SU-DHL-6 (cell line): ENCODE measurements around the gene CST3.

Experiments
- H2AFZ ChIP-seq: fragments of 200-600 bp; sonication (generic); 2 replicates; pipeline ENCODE4 v1.6.1; 2014; ENCODE audit warnings: low read depth, mild to moderate bottlenecking, moderate library complexity, mixed read lengths, antibody characterized with exemption, low read length; ENCODE audit not compliant: severe bottlenecking
- H3F3A ChIP-seq: fragments of 200-600 bp; shearing (Covaris generic); 2 replicates; pipeline ENCODE4 v1.6.0; 2016; ENCODE audit warnings: antibody characterized with exemption, mild to moderate bottlenecking; ENCODE audit not compliant: insufficient read depth
- H3K27ac ChIP-seq: fragments of 200-600 bp; sonication (generic); 2 replicates; pipeline ENCODE4 v1.5.1; 2016; ENCODE audit warnings: low read depth, mild to moderate bottlenecking, low read length, moderate library complexity, mixed read lengths
- H3K27me3 ChIP-seq: fragments of 200-600 bp; sonication (generic), shearing (Covaris generic); 2 replicates; pipeline ENCODE4 v1.6.0; 2014; ENCODE audit warnings: mild to moderate bottlenecking, low read length
- H3K36me3 ChIP-seq: fragments of 200-600 bp; sonication (generic); 2 replicates; pipeline ENCODE4 v1.6.1; 2014; ENCODE audit warnings: mild to moderate bottlenecking, low read length, mixed read lengths
- H3K4me2 ChIP-seq: fragments of 300-600, 200-600 bp; shearing (Covaris generic), sonication (generic); 2 replicates; pipeline ENCODE4 v1.6.0; 2014; ENCODE audit warnings: low read length, low read depth, mild to moderate bottlenecking; ENCODE audit not compliant: poor library complexity, severe bottlenecking
- H3K4me3 ChIP-seq: fragments of 200-600 bp; sonication (generic); 2 replicates; pipeline ENCODE4 v1.5.1; 2014; ENCODE audit warnings: antibody characterized with exemption, low read length, mild to moderate bottlenecking, mixed read lengths; ENCODE audit not compliant: insufficient read depth, poor library complexity, severe bottlenecking
- H3K79me2 ChIP-seq: fragments of 200-600 bp; sonication (generic); 2 replicates; pipeline ENCODE4 v1.6.1; 2014; ENCODE audit warnings: mild to moderate bottlenecking, low read length, moderate library complexity; ENCODE audit not compliant: insufficient read depth
- H3K9ac ChIP-seq: fragments of 200-600 bp; sonication (generic); 2 replicates; pipeline ENCODE4 v1.7.0; 2014; ENCODE audit warnings: mild to moderate bottlenecking, low read length
- H3K9me2 ChIP-seq: fragments of 200-600 bp; sonication (generic); replicated peaks from 2 replicates; pipeline ENCODE4 v1.6.1; 2014; ENCODE audit warnings: low read length; ENCODE audit not compliant: insufficient read depth
- H3K9me3 ChIP-seq: fragments of 200-600 bp; sonication (generic); 2 replicates; pipeline ENCODE4 v1.6.1; 2014; ENCODE audit warnings: low read length, mixed read lengths; ENCODE audit not compliant: insufficient read depth
- H4K20me1 ChIP-seq: fragments of 200-600 bp; sonication (generic); 2 replicates; pipeline ENCODE4 v1.6.1; 2014; ENCODE audit warnings: low read depth, mild to moderate bottlenecking, antibody characterized with exemption, low read length, moderate library complexity, mixed read lengths
- EZH2phosphoT487 ChIP-seq: fragments of 200-600 bp; sonication (generic), shearing (Covaris generic); conservative IDR thresholded peaks from 2 replicates; pipeline ENCODE4 v1.6.1; 2018; ENCODE audit warnings: mild to moderate bottlenecking, antibody characterized with exemption, low read length, moderate library complexity, mixed read lengths
- TF ChIP-seq, protein P1 (sequence below): fragments of 200-600 bp; sonication (generic); IDR thresholded peaks from one replicate; pipeline ENCODE4 v1.5.1; 2017; ENCODE audit warnings: antibody characterized with exemption, mild to moderate bottlenecking, low read length, moderate library complexity; ENCODE audit not compliant: insufficient read depth, poor library complexity, severe bottlenecking

Gene CST3

DNA sequence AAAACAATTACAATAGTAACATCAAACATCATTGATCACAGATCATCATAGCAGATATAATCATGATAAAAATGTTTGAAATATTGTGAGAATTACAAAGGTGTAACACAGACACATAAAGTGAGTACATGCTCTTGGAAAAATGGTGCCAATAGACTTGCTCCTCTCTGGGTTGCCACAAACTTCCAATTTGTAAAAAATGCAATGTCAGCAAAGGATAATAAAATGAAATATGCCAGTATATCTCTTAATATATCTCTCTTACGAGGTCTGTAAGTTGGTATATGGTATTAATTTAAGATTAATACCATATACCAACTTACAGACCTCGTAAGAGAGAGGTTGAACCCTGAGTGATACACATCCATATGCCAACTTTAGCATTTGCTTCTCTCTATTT lies 13.4 kb upstream of the CST3 start:
- TF ChIP-seq EZH2phosphoT487: no peak
- TF ChIP-seq, protein P1, sequence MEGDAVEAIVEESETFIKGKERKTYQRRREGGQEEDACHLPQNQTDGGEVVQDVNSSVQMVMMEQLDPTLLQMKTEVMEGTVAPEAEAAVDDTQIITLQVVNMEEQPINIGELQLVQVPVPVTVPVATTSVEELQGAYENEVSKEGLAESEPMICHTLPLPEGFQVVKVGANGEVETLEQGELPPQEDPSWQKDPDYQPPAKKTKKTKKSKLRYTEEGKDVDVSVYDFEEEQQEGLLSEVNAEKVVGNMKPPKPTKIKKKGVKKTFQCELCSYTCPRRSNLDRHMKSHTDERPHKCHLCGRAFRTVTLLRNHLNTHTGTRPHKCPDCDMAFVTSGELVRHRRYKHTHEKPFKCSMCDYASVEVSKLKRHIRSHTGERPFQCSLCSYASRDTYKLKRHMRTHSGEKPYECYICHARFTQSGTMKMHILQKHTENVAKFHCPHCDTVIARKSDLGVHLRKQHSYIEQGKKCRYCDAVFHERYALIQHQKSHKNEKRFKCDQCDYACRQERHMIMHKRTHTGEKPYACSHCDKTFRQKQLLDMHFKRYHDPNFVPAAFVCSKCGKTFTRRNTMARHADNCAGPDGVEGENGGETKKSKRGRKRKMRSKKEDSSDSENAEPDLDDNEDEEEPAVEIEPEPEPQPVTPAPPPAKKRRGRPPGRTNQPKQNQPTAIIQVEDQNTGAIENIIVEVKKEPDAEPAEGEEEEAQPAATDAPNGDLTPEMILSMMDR: no peak
- H3K27ac ChIP-seq: no peak overlapping the region
- H2AFZ ChIP-seq: no peak overlapping the region
- H3K4me3 ChIP-seq: no peak overlapping the region
- H4K20me1 ChIP-seq: no peaks in the 10 kb centered on the region
- no peak overlapping the region for H3K9ac ChIP-seq
- H3K4me2 ChIP-seq: no peak overlapping the region
- H3K27me3 ChIP-seq: no peaks in the 10 kb centered on the region
- H3K9me2 ChIP-seq: no peaks in the 10 kb centered on the region
- H3K36me3 ChIP-seq: no peaks in the 10 kb centered on the region
- H3F3A ChIP-seq: no peaks in the 10 kb centered on the region
- H3K9me3 ChIP-seq: no peaks in the 10 kb centered on the region
- H3K79me2 ChIP-seq: no peaks in the 10 kb centered on the region

DNA sequence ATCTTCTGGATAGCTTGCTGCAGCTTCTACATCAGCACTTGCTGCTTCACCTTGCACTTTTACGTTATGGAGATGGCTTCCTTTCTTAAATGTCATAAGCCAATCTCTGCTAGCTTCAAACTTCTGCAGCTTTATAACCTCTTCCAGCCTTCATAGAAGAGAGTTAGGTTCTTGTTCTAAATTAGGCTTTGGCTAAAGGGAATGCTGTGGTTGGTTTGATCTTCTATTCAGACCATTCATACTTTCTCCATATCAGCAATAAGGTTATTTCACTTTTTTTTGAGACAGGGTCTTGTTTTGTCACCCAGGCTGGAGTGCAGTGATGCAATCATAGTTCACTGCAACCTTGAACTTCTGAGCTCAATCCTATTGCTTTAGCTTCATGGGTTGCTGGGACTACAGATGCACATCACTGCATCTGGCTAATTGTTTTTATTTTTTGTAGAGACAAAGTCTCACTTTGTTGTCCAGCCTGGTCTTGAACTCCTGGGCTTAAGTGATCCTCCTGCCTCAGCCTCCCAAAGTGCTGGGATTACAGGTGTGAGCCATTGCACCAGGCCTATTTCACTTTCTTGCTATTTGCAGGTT lies 12.2 kb upstream of the CST3 start:
- Histone ChIP-seq H3K9ac (no peak overlapping the region), H3K27ac (no peak overlapping the region), H3K27me3 (no peaks in the 10 kb centered on the region), H3K9me2 (no peaks in the 10 kb centered on the region), H3K9me3 (no peaks in the 10 kb centered on the region), H4K20me1 (no peaks in the 10 kb centered on the region), H2AFZ (no peak overlapping the region), H3F3A (no peaks in the 10 kb centered on the region), H3K36me3 (no peaks in the 10 kb centered on the region), H3K4me3 (no peak overlapping the region), H3K79me2 (no peaks in the 10 kb centered on the region), H3K4me2 (no peak overlapping the region)
- TF ChIP-seq EZH2phosphoT487: no peak
- TF ChIP-seq, protein P1: no peak

DNA sequence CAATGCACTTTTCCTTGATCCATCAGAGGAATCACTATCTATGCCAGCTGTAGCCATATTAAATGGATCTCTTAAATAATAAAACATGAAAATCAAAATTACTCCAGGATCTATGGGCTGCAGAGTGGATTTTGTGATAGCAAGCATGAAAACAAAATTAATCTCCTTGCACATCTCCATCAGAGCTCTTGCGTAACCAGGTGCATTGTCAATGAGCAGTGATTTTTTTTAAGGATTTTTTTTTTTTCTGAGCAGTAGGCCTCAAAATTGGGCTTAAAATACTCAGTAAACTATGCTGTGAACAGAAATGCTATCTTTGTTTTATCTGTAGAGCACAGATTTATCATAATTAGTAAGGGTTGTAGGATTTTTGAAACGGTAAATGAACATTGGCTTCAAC lies 11.5 kb upstream of the CST3 start:
- Histone ChIP-seq H3K36me3 (no peaks in the 10 kb centered on the region), H3K27ac (no peak overlapping the region)
- TF ChIP-seq, protein P1: no peak
- no peak for TF ChIP-seq EZH2phosphoT487

More for the DNA sequence above, 11.5 kb upstream of the CST3 start:
- Histone ChIP-seq H3K9me2 (no peaks in the 10 kb centered on the region), H3F3A (no peaks in the 10 kb centered on the region), H4K20me1 (no peaks in the 10 kb centered on the region), H3K4me3 (no peak overlapping the region), H3K4me2 (no peak overlapping the region), H3K27me3 (no peaks in the 10 kb centered on the region), H3K9ac (no peak overlapping the region), H3K9me3 (no peaks in the 10 kb centered on the region), H3K79me2 (no peaks in the 10 kb centered on the region), H2AFZ (no peak overlapping the region)
